DND-41 (cell line): ENCODE measurements around the gene SLC6A12.

Experiments used
- ATAC-seq: fragments of 200-7000 bp; cut with Tn5 transposase; 3 replicates; pipeline ENCODE4 v1.9.1; 2021; ENCODE audit warnings: low read depth; ENCODE audit not compliant: insufficient read depth
- DNase-seq: peaks from one replicate; pipeline ENCODE4 v3.0.0-alpha.2; 2020
- H2AFZ ChIP-seq: 2 replicates; pipeline ENCODE4 v1.6.0; 2012; ENCODE audit warnings: low read depth, low read length
- H3K27ac ChIP-seq: 2 replicates; pipeline ENCODE4 v1.5.1; 2012; ENCODE audit warnings: low read length, inconsistent platforms
- H3K27me3 ChIP-seq: fragments of 200-600 bp; sonication (generic); 2 replicates; pipeline ENCODE4 v1.6.0; 2012; ENCODE audit warnings: low read length, mild to moderate bottlenecking, inconsistent platforms; ENCODE audit not compliant: insufficient read depth, poor library complexity
- H3K36me3 ChIP-seq: 2 replicates; pipeline ENCODE4 v1.5.1; 2012; ENCODE audit warnings: low read length, inconsistent platforms; ENCODE audit not compliant: insufficient read depth
- H3K4me1 ChIP-seq: 2 replicates; pipeline ENCODE4 v1.5.1; 2012; ENCODE audit warnings: mild to moderate bottlenecking, low read length; ENCODE audit not compliant: insufficient read depth
- H3K4me2 ChIP-seq: 2 replicates; pipeline ENCODE4 v1.6.0; 2012; ENCODE audit warnings: mild to moderate bottlenecking, moderate library complexity, low read length, inconsistent platforms; ENCODE audit not compliant: insufficient read depth
- H3K4me3 ChIP-seq, 2 experiments: fragments of 200-600 bp in 1 of 2; shearing (Covaris generic) in 1 of 2; 2 replicates each; pipeline ENCODE4 v1.5.1; 2012 to 2016; ENCODE audit warnings: inconsistent platforms in 2 of 2, low read length in 2 of 2, mild to moderate bottlenecking in 2 of 2, low read depth in 1 of 2, moderate library complexity in 1 of 2
- H3K79me2 ChIP-seq: 2 replicates; pipeline ENCODE4 v1.6.0; 2012; ENCODE audit warnings: low read length, inconsistent platforms; ENCODE audit not compliant: insufficient read depth
- H3K9ac ChIP-seq: 2 replicates; pipeline ENCODE4 v1.6.0; 2012; ENCODE audit warnings: low read depth, mild to moderate bottlenecking, inconsistent platforms, low read length, moderate library complexity
- H3K9me3 ChIP-seq: 2 replicates; pipeline ENCODE4 v1.5.1; 2012; ENCODE audit warnings: low read length, moderate library complexity, mild to moderate bottlenecking, inconsistent platforms; ENCODE audit not compliant: insufficient read depth, severe bottlenecking
- H4K20me1 ChIP-seq: 2 replicates; pipeline ENCODE4 v1.6.0; 2012; ENCODE audit warnings: low read length; ENCODE audit not compliant: insufficient read depth
- CTCF ChIP-seq: IDR thresholded peaks from 2 replicates; pipeline ENCODE4 v1.5.1; 2012; ENCODE audit warnings: borderline replicate concordance, low read length, moderate library complexity, mild to moderate bottlenecking; ENCODE audit not compliant: poor library complexity, severe bottlenecking; ENCODE audit errors: extremely low read depth
- EZH2 ChIP-seq: IDR thresholded peaks from 3 replicates; pipeline ENCODE4 v1.6.1; 2012; ENCODE audit warnings: borderline replicate concordance, low read depth, mild to moderate bottlenecking, moderate library complexity, low read length, inconsistent platforms; ENCODE audit not compliant: severe bottlenecking

Gene SLC6A12

GRCh38 chr12:194276-194675 lies 19.7 kb downstream of the SLC6A12 start:
- no peak overlapping the region for H3K27ac ChIP-seq
- TF ChIP-seq CTCF (no peak), EZH2 (no peak)
- no peak overlapping the region for H3K9ac ChIP-seq
- no peaks in the 10 kb centered on the region for H3K9me3 ChIP-seq
- H3K4me3 ChIP-seq: no peak overlapping the region
- no peaks in the 10 kb centered on the region for H3K36me3 ChIP-seq
- no peaks in the 10 kb centered on the region for H3K79me2 ChIP-seq
- H3K27me3 ChIP-seq: no peaks in the 10 kb centered on the region
- no peak for ATAC-seq
- no peaks in the 10 kb centered on the region for H3K4me1 ChIP-seq
- DNase-seq: no peak
- no peak overlapping the region for H2AFZ ChIP-seq
- no peak overlapping the region for H3K4me2 ChIP-seq
- H4K20me1 ChIP-seq: no peaks in the 10 kb centered on the region

DNA sequence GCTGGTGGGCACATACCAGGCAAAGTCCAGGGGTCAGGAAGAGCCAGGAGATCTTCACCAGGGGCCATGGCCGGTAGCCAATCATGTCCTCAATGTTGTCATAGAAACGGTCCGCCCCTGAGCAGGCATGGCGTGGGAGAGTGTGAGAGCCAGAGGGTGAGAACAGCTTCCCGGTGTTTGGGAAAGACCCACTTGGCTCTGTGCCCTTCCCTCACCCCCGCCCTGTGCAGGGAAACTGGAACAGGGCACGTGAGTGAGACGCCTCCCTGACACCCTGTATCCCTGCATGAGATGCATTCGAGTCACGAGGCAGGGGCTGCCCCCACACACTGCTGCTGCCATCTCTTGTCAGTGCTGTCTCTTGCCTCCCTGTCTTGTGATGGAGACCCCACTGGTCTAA lies 20.7 kb downstream of the SLC6A12 start:
- Histone ChIP-seq H3K4me3 (no peak overlapping the region), H3K4me1 (no peaks in the 10 kb centered on the region), H3K9ac (no peak overlapping the region), H3K27me3 (no peaks in the 10 kb centered on the region), H3K4me2 (no peak overlapping the region), H3K9me3 (no peaks in the 10 kb centered on the region), H3K36me3 (no peaks in the 10 kb centered on the region), H3K79me2 (no peaks in the 10 kb centered on the region), H2AFZ (no peak overlapping the region), H3K27ac (no peak overlapping the region), H4K20me1 (no peaks in the 10 kb centered on the region)
- no peak for TF ChIP-seq EZH2
- no peak for TF ChIP-seq CTCF
- ATAC-seq: no peak
- DNase-seq: no peak

DNA sequence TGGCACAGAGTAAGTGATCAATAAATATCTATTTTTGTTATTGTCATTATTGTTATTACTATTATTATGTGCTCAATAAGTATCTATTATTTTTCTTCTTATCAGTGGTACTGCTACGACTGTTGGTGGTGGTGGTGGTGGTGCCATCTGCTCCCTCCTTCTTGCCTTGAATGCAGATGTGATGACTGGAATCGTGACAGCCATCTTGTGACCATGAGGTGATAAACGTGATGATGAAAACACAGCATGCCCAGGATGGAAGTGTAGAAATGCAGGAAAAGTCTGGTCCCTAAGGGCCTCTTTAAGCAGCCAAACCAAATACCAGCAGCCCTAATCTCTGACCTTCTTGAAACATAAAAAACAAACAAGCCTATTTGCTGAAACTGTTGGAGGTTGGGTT lies 22.4 kb downstream of the SLC6A12 start:
- Histone ChIP-seq H4K20me1 (no peaks in the 10 kb centered on the region), H2AFZ (no peak overlapping the region), H3K27ac (no peak overlapping the region), H3K4me1 (no peaks in the 10 kb centered on the region), H3K79me2 (no peaks in the 10 kb centered on the region), H3K9ac (no peak overlapping the region), H3K9me3 (no peaks in the 10 kb centered on the region), H3K4me2 (no peak overlapping the region), H3K27me3 (no peaks in the 10 kb centered on the region), H3K36me3 (no peaks in the 10 kb centered on the region), H3K4me3 (no peak overlapping the region)
- DNase-seq: no peak
- TF ChIP-seq CTCF: no peak
- TF ChIP-seq EZH2: no peak
- ATAC-seq: no peak

DNA sequence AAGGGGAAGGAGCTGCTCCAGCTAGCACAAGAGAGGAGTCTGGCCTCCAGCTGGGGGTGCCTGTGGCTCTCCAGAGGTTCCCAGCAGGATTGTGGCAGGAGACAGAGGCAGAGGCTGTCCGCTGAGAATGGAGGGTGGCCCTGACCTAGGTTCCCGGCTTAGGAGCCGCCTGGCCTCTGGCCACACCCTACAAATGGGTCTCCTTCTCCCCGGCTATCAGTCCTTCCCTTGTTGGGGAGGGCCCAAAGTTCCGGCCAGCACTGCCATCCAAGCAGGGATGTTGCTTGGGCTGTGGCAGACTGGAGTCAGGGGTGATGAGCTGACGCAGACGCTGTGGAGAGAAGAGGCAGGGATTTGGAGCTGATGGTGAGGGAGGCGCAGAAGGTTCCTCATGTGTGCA lies 23.1 kb downstream of the SLC6A12 start:
- H2AFZ ChIP-seq: no peak overlapping the region
- H3K9ac ChIP-seq: no peak overlapping the region
- no peak overlapping the region for H3K4me2 ChIP-seq
- H3K27me3 ChIP-seq: no peaks in the 10 kb centered on the region
- no peak for ATAC-seq
- H3K27ac ChIP-seq: no peak overlapping the region
- no peaks in the 10 kb centered on the region for H3K36me3 ChIP-seq
- H3K9me3 ChIP-seq: no peaks in the 10 kb centered on the region
- no peaks in the 10 kb centered on the region for H3K79me2 ChIP-seq
- no peak overlapping the region for H3K4me3 ChIP-seq
- no peaks in the 10 kb centered on the region; the same call in 1 of the 2 replicates for H4K20me1 ChIP-seq
- TF ChIP-seq EZH2 (no peak), CTCF (no peak)
- no peak for DNase-seq
- H3K4me1 ChIP-seq: no peaks in the 10 kb centered on the region
